DND-41 (cell line): ENCODE measurements around the gene DTWD1.

Source experiments
- EZH2 ChIP-seq: IDR thresholded peaks from 3 replicates; pipeline ENCODE4 v1.6.1; 2012; ENCODE audit warnings: borderline replicate concordance, low read depth, mild to moderate bottlenecking, moderate library complexity, low read length, inconsistent platforms; ENCODE audit not compliant: severe bottlenecking
- TF ChIP-seq, protein P1 (sequence below): IDR thresholded peaks from 2 replicates; pipeline ENCODE4 v1.5.1; 2012; ENCODE audit warnings: borderline replicate concordance, low read length, moderate library complexity, mild to moderate bottlenecking; ENCODE audit not compliant: poor library complexity, severe bottlenecking; ENCODE audit errors: extremely low read depth

DNA sequence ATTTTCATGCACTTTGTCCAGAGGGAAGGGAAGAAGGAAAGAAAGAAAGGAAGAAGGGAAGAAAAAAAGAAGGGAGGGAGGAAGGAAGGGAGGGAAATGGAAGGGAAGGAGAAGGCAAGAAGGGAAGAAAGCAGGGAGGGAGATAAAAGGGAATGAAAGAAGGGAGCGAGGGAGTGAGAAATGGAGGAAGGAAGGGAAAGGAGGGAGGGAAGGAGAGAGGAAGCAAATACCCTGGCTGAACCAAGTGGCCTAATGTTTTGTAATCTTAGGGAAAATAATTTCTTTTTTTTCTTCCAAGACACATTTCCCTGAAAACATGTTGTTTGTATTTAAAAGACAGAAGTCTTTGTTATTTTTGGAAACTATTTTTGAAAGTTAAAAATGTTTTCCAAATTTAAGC lies 35.9 kb downstream of the DTWD1 start:
- TF ChIP-seq, protein P1, sequence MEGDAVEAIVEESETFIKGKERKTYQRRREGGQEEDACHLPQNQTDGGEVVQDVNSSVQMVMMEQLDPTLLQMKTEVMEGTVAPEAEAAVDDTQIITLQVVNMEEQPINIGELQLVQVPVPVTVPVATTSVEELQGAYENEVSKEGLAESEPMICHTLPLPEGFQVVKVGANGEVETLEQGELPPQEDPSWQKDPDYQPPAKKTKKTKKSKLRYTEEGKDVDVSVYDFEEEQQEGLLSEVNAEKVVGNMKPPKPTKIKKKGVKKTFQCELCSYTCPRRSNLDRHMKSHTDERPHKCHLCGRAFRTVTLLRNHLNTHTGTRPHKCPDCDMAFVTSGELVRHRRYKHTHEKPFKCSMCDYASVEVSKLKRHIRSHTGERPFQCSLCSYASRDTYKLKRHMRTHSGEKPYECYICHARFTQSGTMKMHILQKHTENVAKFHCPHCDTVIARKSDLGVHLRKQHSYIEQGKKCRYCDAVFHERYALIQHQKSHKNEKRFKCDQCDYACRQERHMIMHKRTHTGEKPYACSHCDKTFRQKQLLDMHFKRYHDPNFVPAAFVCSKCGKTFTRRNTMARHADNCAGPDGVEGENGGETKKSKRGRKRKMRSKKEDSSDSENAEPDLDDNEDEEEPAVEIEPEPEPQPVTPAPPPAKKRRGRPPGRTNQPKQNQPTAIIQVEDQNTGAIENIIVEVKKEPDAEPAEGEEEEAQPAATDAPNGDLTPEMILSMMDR = no peak
- TF ChIP-seq EZH2 = no peak
